DOHH2 (cell line): Measurements from ENCODE around the gene CEBPG.

ENCODE experiments used
- H3F3A ChIP-seq: fragments of 200-600 bp; sonication (generic), shearing (Covaris generic); 2 replicates; pipeline ENCODE4 v1.6.0; 2016; ENCODE audit warnings: antibody characterized with exemption, mild to moderate bottlenecking; ENCODE audit not compliant: control insufficient read depth, insufficient read depth
- H3K27ac ChIP-seq: fragments of 200-600 bp; sonication (generic); 2 replicates; pipeline ENCODE4 v1.5.1; 2014; ENCODE audit warnings: low read depth, mild to moderate bottlenecking, low read length, moderate library complexity
- H3K27me3 ChIP-seq: fragments of 200-600 bp; sonication (generic); 2 replicates; pipeline ENCODE4 v1.6.1; 2014; ENCODE audit warnings: mild to moderate bottlenecking, low read length, mixed read lengths; ENCODE audit not compliant: control insufficient read depth
- H3K36me3 ChIP-seq: fragments of 200-600 bp; sonication (generic); 2 replicates; pipeline ENCODE4 v1.6.1; 2014; ENCODE audit warnings: mild to moderate bottlenecking, low read length, moderate library complexity, mixed read lengths; ENCODE audit not compliant: control insufficient read depth
- H3K4me1 ChIP-seq: fragments of 200-600 bp; sonication (generic); 2 replicates; pipeline ENCODE4 v1.6.1; 2014; ENCODE audit warnings: mild to moderate bottlenecking, low read length, mixed read lengths; ENCODE audit not compliant: control insufficient read depth
- H3K4me2 ChIP-seq: fragments of 200-600 bp; sonication (generic); 2 replicates; pipeline ENCODE4 v1.6.0; 2014; ENCODE audit warnings: mild to moderate bottlenecking, low read length, moderate library complexity
- H3K4me3 ChIP-seq: fragments of 200-600 bp; sonication (generic); 2 replicates; pipeline ENCODE4 v1.5.1; 2014; ENCODE audit warnings: mild to moderate bottlenecking, low read length, mixed read lengths
- H3K79me2 ChIP-seq: fragments of 200-600 bp; sonication (generic); 2 replicates; pipeline ENCODE4 v1.6.1; 2014; ENCODE audit warnings: mild to moderate bottlenecking, low read length, mixed read lengths; ENCODE audit not compliant: control insufficient read depth
- H3K9me2 ChIP-seq: fragments of 200-600 bp; sonication (generic); replicated peaks from 2 replicates; pipeline ENCODE4 v1.6.1; 2014; ENCODE audit warnings: mild to moderate bottlenecking, low read length, mixed read lengths; ENCODE audit not compliant: control insufficient read depth
- H3K9me3 ChIP-seq: fragments of 200-600 bp; sonication (generic); 2 replicates; pipeline ENCODE4 v1.6.1; 2014; ENCODE audit warnings: antibody characterized with exemption, low read length, mixed read lengths; ENCODE audit not compliant: control insufficient read depth, insufficient read depth
- H4K20me1 ChIP-seq: fragments of 200-600 bp; sonication (generic); 2 replicates; pipeline ENCODE4 v1.6.0; 2014; ENCODE audit warnings: low read depth, mild to moderate bottlenecking, antibody characterized with exemption, low read length, moderate library complexity; ENCODE audit not compliant: control insufficient read depth, insufficient read depth
- CTCF ChIP-seq: fragments of 200-600 bp; sonication (generic); IDR thresholded peaks from one replicate; pipeline ENCODE4 v1.5.1; 2014; ENCODE audit warnings: antibody characterized with exemption, mild to moderate bottlenecking, low read depth, low read length; ENCODE audit not compliant: poor library complexity, severe bottlenecking
- EZH2phosphoT487 ChIP-seq: fragments of 200-600 bp; sonication (generic); IDR thresholded peaks from 2 replicates; pipeline ENCODE4 v1.6.1; 2017; ENCODE audit warnings: borderline replicate concordance, mild to moderate bottlenecking, antibody characterized with exemption, low read length, moderate library complexity, mixed read lengths

Gene CEBPG

GRCh38 chr19:33424181-33424580, 50.7 kb downstream of the CEBPG start:
- Histone ChIP-seq H3K4me2 (no peak overlapping the region), H3K4me3 (no peak overlapping the region), H3F3A (no peaks in the 10 kb centered on the region), H3K27ac (no peak overlapping the region), H3K9me2 (no peaks in the 10 kb centered on the region), H3K79me2 (no peaks in the 10 kb centered on the region), H4K20me1 (no peaks in the 10 kb centered on the region), H3K27me3 (no peaks in the 10 kb centered on the region), H3K36me3 (no peaks in the 10 kb centered on the region), H3K4me1 (no peaks in the 10 kb centered on the region), H3K9me3 (no peaks in the 10 kb centered on the region)
- TF ChIP-seq EZH2phosphoT487 (no peak), CTCF (no peak)

- TF ChIP-seq EZH2phosphoT487 (no peak), CTCF (no peak)
- H3F3A ChIP-seq: no peaks in the 10 kb centered on the region
These were observed 53.3 kb downstream of the CEBPG start for GRCh38 chr19:33426621-33427361.

GRCh38 chr19:33427801-33428626, 54.5 kb downstream of the CEBPG start:
- no peaks in the 10 kb centered on the region for H3K27me3 ChIP-seq
- H3K4me2 ChIP-seq: no peak overlapping the region
- TF ChIP-seq EZH2phosphoT487: no peak
- TF ChIP-seq CTCF: no peak

More at GRCh38 chr19:33426621-33427361, 53.3 kb downstream of the CEBPG start:
- Histone ChIP-seq H3K9me2 (no peaks in the 10 kb centered on the region), H4K20me1 (no peaks in the 10 kb centered on the region), H3K4me3 (no peak overlapping the region), H3K4me1 (no peaks in the 10 kb centered on the region), H3K4me2 (no peak overlapping the region), H3K27me3 (no peaks in the 10 kb centered on the region), H3K9me3 (no peaks in the 10 kb centered on the region), H3K79me2 (no peaks in the 10 kb centered on the region), H3K36me3 (no peaks in the 10 kb centered on the region), H3K27ac (no peak overlapping the region)

More at GRCh38 chr19:33427801-33428626, 54.5 kb downstream of the CEBPG start:
- no peaks in the 10 kb centered on the region for H3K4me1 ChIP-seq
- no peaks in the 10 kb centered on the region for H3F3A ChIP-seq
- H4K20me1 ChIP-seq: no peaks in the 10 kb centered on the region
- no peaks in the 10 kb centered on the region for H3K79me2 ChIP-seq
- H3K4me3 ChIP-seq: no peak overlapping the region
- H3K9me3 ChIP-seq: no peaks in the 10 kb centered on the region
- H3K9me2 ChIP-seq: no peaks in the 10 kb centered on the region
- no peaks in the 10 kb centered on the region for H3K36me3 ChIP-seq
- no peak overlapping the region for H3K27ac ChIP-seq
